ENCODE data around the gene CAPN2.

CAPN2 gene

DNA sequence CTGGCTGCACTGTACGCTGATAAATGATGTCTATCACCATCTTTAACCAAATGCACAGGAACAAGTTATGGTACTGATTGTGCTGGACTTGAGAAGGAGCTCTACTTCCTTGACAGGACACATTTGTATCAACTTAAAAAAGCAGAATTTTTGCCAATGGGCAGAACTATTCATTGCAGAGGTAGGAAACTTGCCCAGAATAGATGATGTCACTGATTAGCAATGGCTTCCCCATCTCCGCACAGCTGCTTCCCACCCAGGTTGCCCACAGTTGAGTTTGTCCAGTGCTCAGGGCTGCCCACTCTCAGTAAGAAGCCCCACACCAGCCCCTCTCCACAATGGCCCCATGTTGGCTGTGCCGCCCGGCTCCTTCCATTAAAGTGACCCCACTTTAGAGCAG lies 33.4 kb downstream of the CAPN2 start:
- POLR2A ChIA-PET: no interaction called here
- Histone ChIP-seq H3K4me3 (ENCODE audit: low read depth, low read length) (no peak overlapping the region), H3K4me1 (ENCODE audit: control insufficient read depth, insufficient read depth, low read length) (no peaks in the 10 kb centered on the region; the same call in 1 of the 2 replicates), H3K36me3 (ENCODE audit: control insufficient read depth in 2 of 2, insufficient read depth in 1 of 2, low read length in 2 of 2) (peaks cover 35 to 65% of the 10 kb centered on the region in 2 experiments), H3K27ac (ENCODE audit: extremely low read depth, low read depth, low read length) (no peak overlapping the region), H3K9me3 (ENCODE audit: control insufficient read depth, insufficient read depth, low read depth, low read length) (no peaks in the 10 kb centered on the region)
- TF ChIP-seq ZNF2 (tag by site-specific recombination; IDR thresholded peaks at IDR 0.05) (no peak), REPIN1 (tag by site-specific recombination; IDR thresholded peaks at IDR 0.05; ENCODE audit: low read depth) (no peak), ZSCAN23 (tag by site-specific recombination; IDR thresholded peaks at IDR 0.05) (no peak), KLF1 (tag by site-specific recombination; IDR thresholded peaks at IDR 0.05) (no peak), ZNF654 (tag by site-specific recombination; IDR thresholded peaks at IDR 0.05; ENCODE audit: low read depth) (no peak)
- TF ChIP-seq, protein P1, sequence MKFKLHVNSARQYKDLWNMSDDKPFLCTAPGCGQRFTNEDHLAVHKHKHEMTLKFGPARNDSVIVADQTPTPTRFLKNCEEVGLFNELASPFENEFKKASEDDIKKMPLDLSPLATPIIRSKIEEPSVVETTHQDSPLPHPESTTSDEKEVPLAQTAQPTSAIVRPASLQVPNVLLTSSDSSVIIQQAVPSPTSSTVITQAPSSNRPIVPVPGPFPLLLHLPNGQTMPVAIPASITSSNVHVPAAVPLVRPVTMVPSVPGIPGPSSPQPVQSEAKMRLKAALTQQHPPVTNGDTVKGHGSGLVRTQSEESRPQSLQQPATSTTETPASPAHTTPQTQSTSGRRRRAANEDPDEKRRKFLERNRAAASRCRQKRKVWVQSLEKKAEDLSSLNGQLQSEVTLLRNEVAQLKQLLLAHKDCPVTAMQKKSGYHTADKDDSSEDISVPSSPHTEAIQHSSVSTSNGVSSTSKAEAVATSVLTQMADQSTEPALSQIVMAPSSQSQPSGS (tag by site-specific recombination; IDR thresholded peaks at IDR 0.05; ENCODE audit: low read depth): peak; percentile 74; the same call in 1 of the 2 replicates
- TF ChIP-seq, protein P2, sequence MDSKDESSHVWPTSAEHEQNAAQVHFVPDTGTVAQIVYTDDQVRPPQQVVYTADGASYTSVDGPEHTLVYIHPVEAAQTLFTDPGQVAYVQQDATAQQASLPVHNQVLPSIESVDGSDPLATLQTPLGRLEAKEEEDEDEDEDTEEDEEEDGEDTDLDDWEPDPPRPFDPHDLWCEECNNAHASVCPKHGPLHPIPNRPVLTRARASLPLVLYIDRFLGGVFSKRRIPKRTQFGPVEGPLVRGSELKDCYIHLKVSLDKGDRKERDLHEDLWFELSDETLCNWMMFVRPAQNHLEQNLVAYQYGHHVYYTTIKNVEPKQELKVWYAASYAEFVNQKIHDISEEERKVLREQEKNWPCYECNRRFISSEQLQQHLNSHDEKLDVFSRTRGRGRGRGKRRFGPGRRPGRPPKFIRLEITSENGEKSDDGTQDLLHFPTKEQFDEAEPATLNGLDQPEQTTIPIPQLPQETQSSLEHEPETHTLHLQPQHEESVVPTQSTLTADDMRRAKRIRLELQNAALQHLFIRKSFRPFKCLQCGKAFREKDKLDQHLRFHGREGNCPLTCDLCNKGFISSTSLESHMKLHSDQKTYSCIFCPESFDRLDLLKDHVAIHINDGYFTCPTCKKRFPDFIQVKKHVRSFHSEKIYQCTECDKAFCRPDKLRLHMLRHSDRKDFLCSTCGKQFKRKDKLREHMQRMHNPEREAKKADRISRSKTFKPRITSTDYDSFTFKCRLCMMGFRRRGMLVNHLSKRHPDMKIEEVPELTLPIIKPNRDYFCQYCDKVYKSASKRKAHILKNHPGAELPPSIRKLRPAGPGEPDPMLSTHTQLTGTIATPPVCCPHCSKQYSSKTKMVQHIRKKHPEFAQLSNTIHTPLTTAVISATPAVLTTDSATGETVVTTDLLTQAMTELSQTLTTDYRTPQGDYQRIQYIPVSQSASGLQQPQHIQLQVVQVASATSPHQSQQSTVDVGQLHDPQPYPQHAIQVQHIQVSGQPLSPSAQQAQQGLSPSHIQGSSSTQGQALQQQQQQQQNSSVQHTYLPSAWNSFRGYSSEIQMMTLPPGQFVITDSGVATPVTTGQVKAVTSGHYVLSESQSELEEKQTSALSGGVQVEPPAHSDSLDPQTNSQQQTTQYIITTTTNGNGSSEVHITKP (tag by site-specific recombination; IDR thresholded peaks at IDR 0.05): peak; percentile 71
- CTCF ChIA-PET: interaction anchor here (0.7 to 1.2 kb wide), 2 partner anchors 47 to 302 kb away, joined by 3 to 4 read pairs; no protein-coding TSS in a partner anchor

DNA sequence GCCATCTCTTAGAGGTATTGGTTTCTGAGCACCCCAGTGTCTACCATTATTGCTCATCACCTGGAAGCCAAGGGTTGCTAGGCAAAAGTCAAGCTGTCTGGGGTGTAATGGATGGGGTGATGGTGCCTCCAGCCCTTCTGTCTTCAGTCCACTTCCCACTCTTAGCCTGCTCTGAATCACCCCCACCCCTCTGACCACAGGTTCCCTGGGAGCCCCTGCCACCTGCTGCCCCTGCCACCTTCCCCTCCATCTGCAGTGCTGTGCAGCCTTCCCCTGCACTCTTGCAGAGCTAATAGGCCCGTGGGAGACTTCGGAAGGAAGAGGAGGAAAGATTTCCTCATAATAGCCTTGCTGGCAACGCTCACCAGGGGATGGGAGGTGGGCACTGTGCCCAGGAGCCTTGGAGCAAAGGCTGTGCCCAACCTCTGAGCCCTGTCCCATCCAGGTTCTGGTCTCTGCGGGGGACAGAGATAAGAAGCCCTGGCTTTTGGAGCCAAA lies 35.5 kb downstream of the CAPN2 start:
- Histone ChIP-seq H3K4me1 (ENCODE audit: control insufficient read depth, insufficient read depth, low read length) (no peaks in the 10 kb centered on the region; the same call in 1 of the 2 replicates), H3K4me3 (ENCODE audit: low read depth, low read length) (no peak overlapping the region), H3K27ac (ENCODE audit: extremely low read depth, low read depth, low read length) (no peak overlapping the region), H3K36me3 (ENCODE audit: control insufficient read depth in 2 of 2, insufficient read depth in 1 of 2, low read length in 2 of 2) (peaks cover 39 to 85% of the 10 kb centered on the region in 2 experiments), H3K9me3 (ENCODE audit: control insufficient read depth, insufficient read depth, low read depth, low read length) (no peaks in the 10 kb centered on the region)
- POLR2A ChIA-PET: no interaction called here
- CTCF ChIA-PET: interaction anchor here (0.7 to 5.0 kb wide), 5 partner anchors 13 to 52 kb away, joined by 3 to 70 read pairs (median 23); no protein-coding TSS in a partner anchor
- TF ChIP-seq ZBTB8A (tag by site-specific recombination; IDR thresholded peaks at IDR 0.05): 0 out of 2 replicates have a peak, but pooled peaks have one; percentile 36
- peak; percentile 56 for TF ChIP-seq ZFHX2 (tag by site-specific recombination; conservative IDR thresholded peaks at IDR 0.05)
- TF ChIP-seq ZNF221 (tag by site-specific recombination; IDR thresholded peaks at IDR 0.05; ENCODE audit: borderline replicate concordance): no peak
- no peak for TF ChIP-seq ZBTB21 (tag by site-specific recombination; IDR thresholded peaks at IDR 0.05)
- no peak for TF ChIP-seq ZNF404 (tag by site-specific recombination; IDR thresholded peaks at IDR 0.05)
- TF ChIP-seq, protein P3, sequence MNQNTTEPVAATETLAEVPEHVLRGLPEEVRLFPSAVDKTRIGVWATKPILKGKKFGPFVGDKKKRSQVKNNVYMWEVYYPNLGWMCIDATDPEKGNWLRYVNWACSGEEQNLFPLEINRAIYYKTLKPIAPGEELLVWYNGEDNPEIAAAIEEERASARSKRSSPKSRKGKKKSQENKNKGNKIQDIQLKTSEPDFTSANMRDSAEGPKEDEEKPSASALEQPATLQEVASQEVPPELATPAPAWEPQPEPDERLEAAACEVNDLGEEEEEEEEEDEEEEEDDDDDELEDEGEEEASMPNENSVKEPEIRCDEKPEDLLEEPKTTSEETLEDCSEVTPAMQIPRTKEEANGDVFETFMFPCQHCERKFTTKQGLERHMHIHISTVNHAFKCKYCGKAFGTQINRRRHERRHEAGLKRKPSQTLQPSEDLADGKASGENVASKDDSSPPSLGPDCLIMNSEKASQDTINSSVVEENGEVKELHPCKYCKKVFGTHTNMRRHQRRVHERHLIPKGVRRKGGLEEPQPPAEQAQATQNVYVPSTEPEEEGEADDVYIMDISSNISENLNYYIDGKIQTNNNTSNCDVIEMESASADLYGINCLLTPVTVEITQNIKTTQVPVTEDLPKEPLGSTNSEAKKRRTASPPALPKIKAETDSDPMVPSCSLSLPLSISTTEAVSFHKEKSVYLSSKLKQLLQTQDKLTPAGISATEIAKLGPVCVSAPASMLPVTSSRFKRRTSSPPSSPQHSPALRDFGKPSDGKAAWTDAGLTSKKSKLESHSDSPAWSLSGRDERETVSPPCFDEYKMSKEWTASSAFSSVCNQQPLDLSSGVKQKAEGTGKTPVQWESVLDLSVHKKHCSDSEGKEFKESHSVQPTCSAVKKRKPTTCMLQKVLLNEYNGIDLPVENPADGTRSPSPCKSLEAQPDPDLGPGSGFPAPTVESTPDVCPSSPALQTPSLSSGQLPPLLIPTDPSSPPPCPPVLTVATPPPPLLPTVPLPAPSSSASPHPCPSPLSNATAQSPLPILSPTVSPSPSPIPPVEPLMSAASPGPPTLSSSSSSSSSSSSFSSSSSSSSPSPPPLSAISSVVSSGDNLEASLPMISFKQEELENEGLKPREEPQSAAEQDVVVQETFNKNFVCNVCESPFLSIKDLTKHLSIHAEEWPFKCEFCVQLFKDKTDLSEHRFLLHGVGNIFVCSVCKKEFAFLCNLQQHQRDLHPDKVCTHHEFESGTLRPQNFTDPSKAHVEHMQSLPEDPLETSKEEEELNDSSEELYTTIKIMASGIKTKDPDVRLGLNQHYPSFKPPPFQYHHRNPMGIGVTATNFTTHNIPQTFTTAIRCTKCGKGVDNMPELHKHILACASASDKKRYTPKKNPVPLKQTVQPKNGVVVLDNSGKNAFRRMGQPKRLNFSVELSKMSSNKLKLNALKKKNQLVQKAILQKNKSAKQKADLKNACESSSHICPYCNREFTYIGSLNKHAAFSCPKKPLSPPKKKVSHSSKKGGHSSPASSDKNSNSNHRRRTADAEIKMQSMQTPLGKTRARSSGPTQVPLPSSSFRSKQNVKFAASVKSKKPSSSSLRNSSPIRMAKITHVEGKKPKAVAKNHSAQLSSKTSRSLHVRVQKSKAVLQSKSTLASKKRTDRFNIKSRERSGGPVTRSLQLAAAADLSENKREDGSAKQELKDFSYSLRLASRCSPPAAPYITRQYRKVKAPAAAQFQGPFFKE (tag by site-specific recombination; IDR thresholded peaks at IDR 0.05; ENCODE audit: borderline replicate concordance): no peak
- TF ChIP-seq KLF1 (tag by site-specific recombination; IDR thresholded peaks at IDR 0.05): no peak
- no peak for TF ChIP-seq ZNF223 (tag by site-specific recombination; IDR thresholded peaks at IDR 0.05)
- TF ChIP-seq, protein P4, sequence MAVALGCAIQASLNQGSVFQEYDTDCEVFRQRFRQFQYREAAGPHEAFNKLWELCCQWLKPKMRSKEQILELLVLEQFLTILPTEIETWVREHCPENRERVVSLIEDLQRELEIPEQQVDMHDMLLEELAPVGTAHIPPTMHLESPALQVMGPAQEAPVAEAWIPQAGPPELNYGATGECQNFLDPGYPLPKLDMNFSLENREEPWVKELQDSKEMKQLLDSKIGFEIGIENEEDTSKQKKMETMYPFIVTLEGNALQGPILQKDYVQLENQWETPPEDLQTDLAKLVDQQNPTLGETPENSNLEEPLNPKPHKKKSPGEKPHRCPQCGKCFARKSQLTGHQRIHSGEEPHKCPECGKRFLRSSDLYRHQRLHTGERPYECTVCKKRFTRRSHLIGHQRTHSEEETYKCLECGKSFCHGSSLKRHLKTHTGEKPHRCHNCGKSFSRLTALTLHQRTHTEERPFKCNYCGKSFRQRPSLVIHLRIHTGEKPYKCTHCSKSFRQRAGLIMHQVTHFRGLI (tag by site-specific recombination; IDR thresholded peaks at IDR 0.05): peak; percentile 55; the same call in 1 of the 2 replicates
- TF ChIP-seq, protein P5, sequence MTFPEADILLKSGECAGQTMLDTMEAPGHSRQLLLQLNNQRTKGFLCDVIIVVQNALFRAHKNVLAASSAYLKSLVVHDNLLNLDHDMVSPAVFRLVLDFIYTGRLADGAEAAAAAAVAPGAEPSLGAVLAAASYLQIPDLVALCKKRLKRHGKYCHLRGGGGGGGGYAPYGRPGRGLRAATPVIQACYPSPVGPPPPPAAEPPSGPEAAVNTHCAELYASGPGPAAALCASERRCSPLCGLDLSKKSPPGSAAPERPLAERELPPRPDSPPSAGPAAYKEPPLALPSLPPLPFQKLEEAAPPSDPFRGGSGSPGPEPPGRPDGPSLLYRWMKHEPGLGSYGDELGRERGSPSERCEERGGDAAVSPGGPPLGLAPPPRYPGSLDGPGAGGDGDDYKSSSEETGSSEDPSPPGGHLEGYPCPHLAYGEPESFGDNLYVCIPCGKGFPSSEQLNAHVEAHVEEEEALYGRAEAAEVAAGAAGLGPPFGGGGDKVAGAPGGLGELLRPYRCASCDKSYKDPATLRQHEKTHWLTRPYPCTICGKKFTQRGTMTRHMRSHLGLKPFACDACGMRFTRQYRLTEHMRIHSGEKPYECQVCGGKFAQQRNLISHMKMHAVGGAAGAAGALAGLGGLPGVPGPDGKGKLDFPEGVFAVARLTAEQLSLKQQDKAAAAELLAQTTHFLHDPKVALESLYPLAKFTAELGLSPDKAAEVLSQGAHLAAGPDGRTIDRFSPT (tag by site-specific recombination; IDR thresholded peaks at IDR 0.05): 0 out of 2 replicates have a peak, but pooled peaks have one; percentile 25

Measured in HEK293 (cell line).